ACC112 (cell line): ENCODE data around the gene ANKS1B.
"Not testable (repeated sequence)": the region's sequence is repeated elsewhere in the genome, so short reads cannot be mapped to it uniquely, and the experiment has no call there.

ENCODE experiments used
- H2AFZ ChIP-seq: fragments of 200-600 bp; sonication (generic); one replicate; pipeline ENCODE4 v1.6.0; 2017; ENCODE audit warnings: antibody characterized with exemption, low read length; ENCODE audit not compliant: unreplicated experiment
- H3K27ac ChIP-seq: fragments of 200-600 bp; sonication (generic); 2 replicates; pipeline ENCODE4 v1.5.1; 2014; ENCODE audit warnings: low read depth, mild to moderate bottlenecking, antibody characterized with exemption, low read length, moderate library complexity
- H3K27me3 ChIP-seq: fragments of 200-600 bp; sonication (generic); 2 replicates; pipeline ENCODE4 v1.6.1; 2014; ENCODE audit warnings: mild to moderate bottlenecking, antibody characterized with exemption, low read length, moderate library complexity, mixed read lengths; ENCODE audit not compliant: insufficient read depth
- H3K36me3 ChIP-seq: fragments of 200-600 bp; sonication (generic); 2 replicates; pipeline ENCODE4 v1.6.1; 2016; ENCODE audit warnings: mild to moderate bottlenecking, antibody characterized with exemption, low read length, moderate library complexity, mixed read lengths; ENCODE audit not compliant: insufficient read depth
- H3K4me1 ChIP-seq: fragments of 200-600 bp; sonication (generic); one replicate; pipeline ENCODE4 v1.6.1; 2016; ENCODE audit warnings: low read length, mixed read lengths; ENCODE audit not compliant: insufficient read depth, unreplicated experiment, control insufficient read depth
- H3K4me3 ChIP-seq: fragments of 200-600 bp; sonication (generic); 2 replicates; pipeline ENCODE4 v1.5.1; 2014; ENCODE audit warnings: mild to moderate bottlenecking, low read depth, low read length
- H3K79me2 ChIP-seq: fragments of 200-600 bp; sonication (generic); one replicate; pipeline ENCODE4 v1.6.0; 2016; ENCODE audit warnings: low read length; ENCODE audit not compliant: control insufficient read depth, unreplicated experiment, insufficient read depth

The ANKS1B gene

DNA sequence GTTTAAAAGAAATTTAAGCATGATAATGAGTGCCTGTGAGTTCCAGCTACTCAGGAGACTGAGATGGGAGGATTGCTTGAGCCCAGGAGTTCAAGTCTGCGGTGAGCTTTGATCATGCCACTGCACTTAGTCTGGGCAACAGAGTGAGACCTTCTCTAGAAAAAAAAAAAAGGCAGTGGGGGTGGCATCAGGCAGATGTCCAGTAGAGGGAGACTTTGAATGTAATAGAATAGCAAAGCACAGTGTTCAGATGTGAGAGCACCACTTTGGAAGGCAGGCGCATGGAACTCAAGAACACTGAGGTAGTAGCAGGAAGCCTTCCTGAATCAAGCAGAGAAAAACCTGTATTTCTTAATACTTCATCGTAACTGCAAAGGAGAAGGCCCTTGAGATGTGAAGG lies 731.7 kb downstream of the ANKS1B start:
- Histone ChIP-seq H3K4me1 (no peaks in the 10 kb centered on the region), H3K4me3 (no peak overlapping the region), H3K36me3 (no peaks in the 10 kb centered on the region), H3K27ac (no peak overlapping the region), H3K27me3 (no peaks in the 10 kb centered on the region), H2AFZ (no peak overlapping the region), H3K79me2 (no peaks in the 10 kb centered on the region)

- H2AFZ ChIP-seq, result no peak overlapping the region
- no peaks in the 10 kb centered on the region for H3K36me3 ChIP-seq
- H3K27ac ChIP-seq, result no peak overlapping the region
- H3K27me3 ChIP-seq, result no peaks in the 10 kb centered on the region
- H3K79me2 ChIP-seq, result no peaks in the 10 kb centered on the region
- H3K4me3 ChIP-seq, result no peak overlapping the region
- no peaks in the 10 kb centered on the region for H3K4me1 ChIP-seq
Measured at GRCh38 chr12:99250091-99250490, 734.6 kb downstream of the ANKS1B start.

GRCh38 chr12:99249543-99249942 lies 735.2 kb downstream of the ANKS1B start:
- no peak overlapping the region for H3K4me3 ChIP-seq
- no peak overlapping the region for H3K27ac ChIP-seq
- H3K79me2 ChIP-seq, result no peaks in the 10 kb centered on the region
- H3K27me3 ChIP-seq, result no peaks in the 10 kb centered on the region
- H3K36me3 ChIP-seq, result no peaks in the 10 kb centered on the region
- no peak overlapping the region for H2AFZ ChIP-seq
- H3K4me1 ChIP-seq, result no peaks in the 10 kb centered on the region

GRCh38 chr12:99237907-99238538 lies 746.7 kb downstream of the ANKS1B start:
- not testable (repeated sequence) for H3K79me2 ChIP-seq, H2AFZ ChIP-seq, H3K4me1 ChIP-seq, H3K4me3 ChIP-seq, H3K36me3 ChIP-seq, H3K27ac ChIP-seq, H3K27me3 ChIP-seq

DNA sequence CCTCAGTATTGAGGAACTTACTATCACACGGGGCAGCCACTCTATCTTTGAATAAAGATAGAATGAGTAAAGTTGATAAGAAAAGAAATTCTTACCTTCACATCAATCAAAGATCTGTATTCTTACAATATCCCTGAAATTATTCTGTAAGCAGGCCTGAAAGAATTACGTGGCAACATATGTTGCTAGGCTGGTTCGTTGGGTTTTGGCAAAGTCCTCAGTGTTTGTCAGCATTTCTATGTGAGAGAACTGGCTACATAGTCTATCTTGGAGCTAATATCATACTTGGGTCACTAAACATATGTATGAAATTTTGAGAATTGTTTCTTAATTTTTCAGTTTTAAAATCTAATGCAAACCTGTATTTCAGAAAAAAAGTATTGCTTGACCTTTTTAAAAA lies 749.4 kb downstream of the ANKS1B start:
- Histone ChIP-seq H3K36me3 (no peaks in the 10 kb centered on the region), H3K4me1 (no peaks in the 10 kb centered on the region), H3K79me2 (no peaks in the 10 kb centered on the region), H2AFZ (no peak overlapping the region), H3K4me3 (no peak overlapping the region), H3K27me3 (no peaks in the 10 kb centered on the region), H3K27ac (no peak overlapping the region)

- H2AFZ ChIP-seq, result no peak overlapping the region
- no peaks in the 10 kb centered on the region for H3K4me1 ChIP-seq
- H3K27ac ChIP-seq, result no peak overlapping the region
- H3K27me3 ChIP-seq, result no peaks in the 10 kb centered on the region
- H3K4me3 ChIP-seq, result no peak overlapping the region
- no peaks in the 10 kb centered on the region for H3K36me3 ChIP-seq
- H3K79me2 ChIP-seq, result no peaks in the 10 kb centered on the region
Measured at GRCh38 chr12:99234702-99235101, 750.0 kb downstream of the ANKS1B start.

- H3K4me1 ChIP-seq, result no peaks in the 10 kb centered on the region
Measured at GRCh38 chr12:99232324-99232723, 752.4 kb downstream of the ANKS1B start.

DNA sequence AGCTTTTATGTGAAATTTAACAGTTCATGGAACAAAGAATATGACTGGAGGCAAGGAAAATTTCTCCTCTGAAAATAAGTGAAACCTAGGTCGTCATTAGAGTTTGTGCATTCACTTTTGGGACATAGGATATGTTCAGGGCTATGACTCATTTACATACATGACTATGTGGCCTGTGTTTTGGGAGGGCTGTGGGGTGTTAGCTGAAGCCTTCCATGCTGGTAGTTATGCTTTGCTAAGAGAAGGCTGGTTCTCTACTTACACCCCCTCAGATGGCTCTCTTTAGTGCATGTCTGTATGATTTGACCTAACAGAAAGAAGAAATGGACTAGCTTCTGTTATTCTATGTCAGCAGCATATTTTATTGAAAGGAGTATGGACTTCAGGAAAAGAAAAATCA lies 753.7 kb downstream of the ANKS1B start:
- Histone ChIP-seq H3K27me3 (no peaks in the 10 kb centered on the region), H3K79me2 (no peaks in the 10 kb centered on the region), H3K27ac (no peak overlapping the region), H3K4me1 (no peaks in the 10 kb centered on the region), H3K36me3 (no peaks in the 10 kb centered on the region), H2AFZ (no peak overlapping the region), H3K4me3 (no peak overlapping the region)

More at GRCh38 chr12:99232324-99232723, 752.4 kb downstream of the ANKS1B start:
- no peaks in the 10 kb centered on the region for H3K27me3 ChIP-seq
- H3K79me2 ChIP-seq, result no peaks in the 10 kb centered on the region
- no peak overlapping the region for H3K27ac ChIP-seq
- no peak overlapping the region for H2AFZ ChIP-seq
- no peaks in the 10 kb centered on the region for H3K36me3 ChIP-seq
- H3K4me3 ChIP-seq, result no peak overlapping the region

- Histone ChIP-seq H3K79me2 (no peaks in the 10 kb centered on the region), H3K4me3 (no peak overlapping the region), H3K27me3 (no peaks in the 10 kb centered on the region), H3K27ac (no peak overlapping the region), H3K36me3 (no peaks in the 10 kb centered on the region), H3K4me1 (no peaks in the 10 kb centered on the region), H2AFZ (no peak overlapping the region)
Measured at GRCh38 chr12:99224237-99224636, 760.5 kb downstream of the ANKS1B start.

DNA sequence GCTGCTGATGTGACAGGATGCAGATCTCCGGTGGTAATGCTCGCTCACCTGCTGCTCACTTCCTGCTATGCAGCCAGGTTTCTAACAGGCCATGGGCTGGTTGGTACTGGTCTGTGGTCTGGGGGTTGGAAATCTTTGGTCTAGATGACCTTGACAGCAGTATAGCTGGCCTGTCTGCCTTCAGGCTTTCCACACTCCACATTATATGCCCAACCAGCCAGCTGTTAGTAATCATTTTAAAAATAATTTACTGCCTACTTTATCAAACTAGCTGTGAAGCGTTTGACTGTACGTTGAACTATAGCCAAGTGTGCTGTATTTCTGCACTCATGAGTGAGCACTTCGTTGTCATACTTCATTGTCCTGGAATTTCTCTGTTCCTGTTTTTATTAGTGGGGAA lies 761.2 kb downstream of the ANKS1B start:
- Histone ChIP-seq H3K79me2 (no peaks in the 10 kb centered on the region), H3K4me3 (no peak overlapping the region), H3K27me3 (no peaks in the 10 kb centered on the region), H3K27ac (no peak overlapping the region), H3K36me3 (no peaks in the 10 kb centered on the region), H2AFZ (no peak overlapping the region), H3K4me1 (no peaks in the 10 kb centered on the region)

- H3K27ac ChIP-seq, result no peak overlapping the region
- H3K27me3 ChIP-seq, result no peaks in the 10 kb centered on the region
- no peak overlapping the region for H3K4me3 ChIP-seq
- H3K36me3 ChIP-seq, result no peaks in the 10 kb centered on the region
- no peak overlapping the region for H2AFZ ChIP-seq
- H3K4me1 ChIP-seq, result no peaks in the 10 kb centered on the region
- H3K79me2 ChIP-seq, result no peaks in the 10 kb centered on the region
Measured at GRCh38 chr12:99213047-99213446, 771.7 kb downstream of the ANKS1B start.
